IMR-90 (cell line): ENCODE results near the gene RBM28. TPM values are rescaled to one million over a fixed set of nuclear protein-coding genes. Genes with fewer than 3 reads are reported as not detected.

Experiments used
- ATAC-seq: fragments of 200-7000 bp; cut with Tn5 transposase; 2 replicates; pipeline ENCODE4 v1.9.1; 2020; ENCODE audit warnings: low read depth, mild to moderate bottlenecking, moderate library complexity
- BruUV-seq: library from RNA; stranded (reverse); fragments of 400-500 nt; replicated peaks from 2 replicates; lab custom pipeline; 2021; lab: Mats Ljungman, UMichigan
- CTCF ChIA-PET: fragments of 300-600 bp; formaldehyde crosslinking; extraction: SDS; loops from one replicate; lab custom pipeline; 2021; ENCODE audit warnings: antibody characterized with exemption; lab: Yijun Ruan, JAX
- POLR2A ChIA-PET: fragments of 300-600 bp; sonication (Branson Sonifier 250); formaldehyde crosslinking; loops from one replicate; lab custom pipeline; 2022; ENCODE audit warnings: antibody characterized with exemption; ENCODE audit not compliant: unreplicated experiment; lab: Charles Lee
- DNase-seq: peaks from one replicate; pipeline ENCODE4 v3.0.0; 2013
- H2AFZ ChIP-seq: replicated peaks from 2 replicates; pipeline ENCODE3; 2013; ENCODE audit warnings: low read length, mild to moderate bottlenecking; ENCODE audit not compliant: poor library complexity
- H2AK5ac ChIP-seq: 2 replicates; pipeline ENCODE4 v1.6.1; 2013; ENCODE audit warnings: low read depth, low read length, inconsistent platforms
- H2AK9ac ChIP-seq: replicated peaks from 2 replicates; pipeline ENCODE3; 2013; ENCODE audit warnings: mild to moderate bottlenecking, low read depth, low read length, moderate library complexity; ENCODE audit not compliant: poor library complexity
- H2BK120ac ChIP-seq: 2 replicates; pipeline ENCODE4 v1.6.1; 2013; ENCODE audit warnings: low read depth, low read length, inconsistent platforms
- H2BK15ac ChIP-seq: 3 replicates; pipeline ENCODE4 v1.6.1; 2013; ENCODE audit warnings: low read depth, low read length, inconsistent platforms
- H2BK20ac ChIP-seq: 2 replicates; pipeline ENCODE4 v1.6.1; 2013; ENCODE audit warnings: low read depth, mild to moderate bottlenecking, inconsistent platforms, low read length, moderate library complexity
- H2BK5ac ChIP-seq: 2 replicates; pipeline ENCODE4 v1.6.1; 2013; ENCODE audit warnings: mild to moderate bottlenecking, low read depth, low read length, inconsistent platforms; ENCODE audit not compliant: poor library complexity, severe bottlenecking
- H3K14ac ChIP-seq: replicated peaks from 2 replicates; pipeline ENCODE4 v1.6.1; 2013; ENCODE audit warnings: low read depth, low read length, inconsistent platforms
- H3K18ac ChIP-seq: 2 replicates; pipeline ENCODE4 v1.6.1; 2013; ENCODE audit warnings: low read depth, low read length, control low read depth
- H3K23ac ChIP-seq: 2 replicates; pipeline ENCODE4 v1.6.1; 2013; ENCODE audit warnings: low read depth, low read length, inconsistent platforms
- H3K27ac ChIP-seq: 2 replicates; pipeline ENCODE4 v1.5.1; 2013; ENCODE audit warnings: mild to moderate bottlenecking, control low read depth, low read length; ENCODE audit not compliant: insufficient read depth
- H3K27me3 ChIP-seq: 2 replicates; pipeline ENCODE4 v1.6.1; 2013; ENCODE audit warnings: low read length; ENCODE audit not compliant: control insufficient read depth, insufficient read depth
- H3K36me3 ChIP-seq: 2 replicates; pipeline ENCODE4 v1.6.1; 2013; ENCODE audit warnings: low read length, mixed read lengths; ENCODE audit not compliant: control insufficient read depth, insufficient read depth
- H3K4ac ChIP-seq: 2 replicates; pipeline ENCODE4 v1.6.1; 2013; ENCODE audit warnings: low read depth, low read length, inconsistent platforms
- H3K4me1 ChIP-seq: 2 replicates; pipeline ENCODE4 v1.6.1; 2013; ENCODE audit warnings: low read length, mixed read lengths; ENCODE audit not compliant: control insufficient read depth, insufficient read depth
- H3K4me2 ChIP-seq: 2 replicates; pipeline ENCODE4 v1.6.1; 2013; ENCODE audit warnings: low read depth, mild to moderate bottlenecking, control low read depth, low read length, moderate library complexity
- H3K4me3 ChIP-seq: 2 replicates; pipeline ENCODE4 v1.5.1; 2013; ENCODE audit warnings: low read depth, mild to moderate bottlenecking, control low read depth, low read length, moderate library complexity; ENCODE audit not compliant: insufficient read depth
- H3K56ac ChIP-seq: 2 replicates; pipeline ENCODE4 v1.6.1; 2013; ENCODE audit warnings: low read length, inconsistent platforms; ENCODE audit not compliant: insufficient read depth; ENCODE audit errors: extremely low read depth
- H3K79me1 ChIP-seq, 2 experiments: 2 replicates each; pipeline ENCODE4 v1.6.1; 2013; ENCODE audit warnings: low read length in 2 of 2, inconsistent platforms in 1 of 2, low read depth in 1 of 2
- H3K9ac ChIP-seq: 2 replicates; pipeline ENCODE4 v1.6.1; 2013; ENCODE audit warnings: low read depth, low read length, control low read depth
- H3K9me1 ChIP-seq: 2 replicates; pipeline ENCODE4 v1.6.1; 2013; ENCODE audit warnings: low read length, inconsistent platforms; ENCODE audit not compliant: insufficient read depth
- H3K9me3 ChIP-seq: 2 replicates; pipeline ENCODE4 v1.6.1; 2013; ENCODE audit warnings: low read length; ENCODE audit not compliant: control insufficient read depth, insufficient read depth
- H4K20me1 ChIP-seq: 2 replicates; pipeline ENCODE4 v1.6.1; 2013; ENCODE audit warnings: low read length, inconsistent platforms; ENCODE audit not compliant: insufficient read depth
- H4K5ac ChIP-seq: 2 replicates; pipeline ENCODE4 v1.6.1; 2013; ENCODE audit warnings: mild to moderate bottlenecking, low read depth, low read length, control low read depth
- H4K8ac ChIP-seq, 2 experiments: 2 replicates each; pipeline ENCODE4 v1.6.1; 2013; ENCODE audit warnings: low read depth in 2 of 2, low read length in 2 of 2, control low read depth in 1 of 2, inconsistent platforms in 1 of 2
- H4K91ac ChIP-seq: 2 replicates; pipeline ENCODE4 v1.6.1; 2013; ENCODE audit warnings: low read depth, low read length, inconsistent platforms; ENCODE audit not compliant: insufficient read depth
- BHLHE40 ChIP-seq: fragments of 150-350 bp; IDR thresholded peaks from 2 replicates; pipeline ENCODE4 v1.6.1; 2016; ENCODE audit warnings: mild to moderate bottlenecking, low read depth, low read length
- CHD1 ChIP-seq: IDR thresholded peaks from 2 replicates; pipeline ENCODE4 v1.6.1; 2012; ENCODE audit warnings: low read depth, low read length, improper control_type of control experiment
- CTCF ChIP-seq: conservative IDR thresholded peaks from 2 replicates; pipeline ENCODE4 v1.5.1; 2012; ENCODE audit warnings: mild to moderate bottlenecking, low read depth, low read length, improper control_type of control experiment
- ELK1 ChIP-seq: fragments of 150-350 bp; IDR thresholded peaks from 2 replicates; pipeline ENCODE4 v1.6.1; 2016; ENCODE audit warnings: low read depth, mild to moderate bottlenecking, low read length, moderate library complexity, borderline replicate concordance
- FOS ChIP-seq: fragments of 150-350 bp; IDR thresholded peaks from 2 replicates; pipeline ENCODE4 v1.6.1; 2016; ENCODE audit warnings: low read depth, low read length
- MAFK ChIP-seq: IDR thresholded peaks from 2 replicates; pipeline ENCODE4 v1.6.1; 2012; ENCODE audit warnings: low read depth, low read length, improper control_type of control experiment
- MAZ ChIP-seq: IDR thresholded peaks from 2 replicates; pipeline ENCODE4 v1.6.1; 2012; ENCODE audit warnings: low read depth, mild to moderate bottlenecking, low read length, improper control_type of control experiment, moderate library complexity, borderline replicate concordance
- MXI1 ChIP-seq: IDR thresholded peaks from 2 replicates; pipeline ENCODE4 v1.6.1; 2012; ENCODE audit warnings: low read depth, mild to moderate bottlenecking, low read length, moderate library complexity, borderline replicate concordance
- NFE2L2 ChIP-seq: fragments of 150-350 bp; IDR thresholded peaks from 2 replicates; pipeline ENCODE4 v1.6.1; 2016; ENCODE audit warnings: low read depth, mild to moderate bottlenecking, low read length
- POLR2A ChIP-seq: IDR thresholded peaks from 2 replicates; pipeline ENCODE4 v1.6.1; 2012; ENCODE audit warnings: mild to moderate bottlenecking, low read depth, low read length
- RCOR1 ChIP-seq: IDR thresholded peaks from 2 replicates; pipeline ENCODE4 v1.6.1; 2012; ENCODE audit warnings: mild to moderate bottlenecking, low read length, improper control_type of control experiment; ENCODE audit not compliant: insufficient replicate concordance
- USF2 ChIP-seq: fragments of 150-350 bp; IDR thresholded peaks from 2 replicates; pipeline ENCODE4 v1.6.1; 2017; ENCODE audit warnings: mild to moderate bottlenecking, antibody characterized with exemption, low read length, low read depth
- dilution Hi-C: fragments of 300-500 bp; cut with HindIII; formaldehyde crosslinking; loops from one replicate; pipeline ENCODE4 v1.14.3; 2018; ENCODE audit warnings: low sequenced_read_pairs; ENCODE audit not compliant: unreplicated experiment
- in situ Hi-C: fragments of 300-500 bp; cut with MboI; formaldehyde crosslinking; loops from 3 replicates; pipeline ENCODE4 v1.14.3; 2019; ENCODE audit warnings: low sequenced_read_pairs, inconsistent platforms, mixed read lengths
- intact Hi-C: fragments of 100-400 bp; cut with micrococcal nuclease; formaldehyde crosslinking; loops from 2 replicates; pipeline ENCODE4 v1.10.0; 2022
- polyA plus RNA-seq, 3 experiments: library from polyadenylated mRNA; depleted of rRNA; stranded (reverse); fragments of >200 nt; gene quantifications; 2 replicates each; pipeline ENCODE4 v1.2.3, GENCODE V29; 2012; ENCODE audit warnings: low replicate concordance in 1 of 3
- total RNA-seq: library from RNA; depleted of rRNA; stranded (reverse); fragments of >200 nt; gene quantifications from 2 replicates; pipeline ENCODE4 v1.2.3, GENCODE V29; 2012

Gene RBM28
- total and polyA plus RNA-seq, 2 of the 4 experiments (the other 2 are of a cell fraction) = 12.4 to 20.4 TPM

- Histone ChIP-seq H2BK5ac (no peak overlapping the region), H3K4me2 (no peak overlapping the region), H3K14ac (no peak overlapping the region), H3K9ac (no peak overlapping the region), H3K18ac (no peak overlapping the region), H3K27me3 (peaks cover 48% of the 10 kb centered on the region), H4K5ac (no peak overlapping the region), H3K4ac (no peak overlapping the region), H3K4me3 (no peak overlapping the region), H3K79me1 (no peaks in the 10 kb centered on the region), H3K9me1 (no peaks in the 10 kb centered on the region), H3K56ac (no peak overlapping the region), H2AK9ac (no peak overlapping the region), H2BK20ac (no peak overlapping the region), H3K27ac (no peak overlapping the region), H3K36me3 (no peaks in the 10 kb centered on the region), H4K8ac (no peak overlapping the region), H2BK15ac (no peak overlapping the region), H2AFZ (no peak overlapping the region), H4K91ac (no peak overlapping the region), H2BK120ac (no peak overlapping the region), H2AK5ac (no peak overlapping the region), H4K20me1 (0 out of 2 replicates have a peak, but pooled peaks cover 3% of the 10 kb centered on the region), H3K4me1 (no peaks in the 10 kb centered on the region), H3K23ac (no peak overlapping the region), H3K9me3 (no peaks in the 10 kb centered on the region)
- in situ Hi-C loops = no loop called here
- DNase-seq (no peak), ATAC-seq (no peak)
- TF ChIP-seq POLR2A (no peak), FOS (no peak), USF2 (no peak), CHD1 (no peak), ELK1 (no peak), NFE2L2 (no peak), CTCF (no peak), MXI1 (no peak), MAZ (no peak), BHLHE40 (no peak), MAFK (no peak), RCOR1 (no peak)
- dilution Hi-C loops = no loop called here
- intact Hi-C loops = no loop called here
- BruUV-seq = no TSS peak
- ChIA-PET POLR2A (no interaction called here), CTCF (no interaction called here)
Observed at GRCh38 chr7:128366986-128367385, 23.3 kb upstream of the RBM28 start.
